NCI-H748 treated with DMSO at 0.1 percent for 48 hours (cell line): ENCODE data around the gene ID2.
A peak's percentile ranks its signal among the peaks of the same experiment; 100 is the strongest.
"Not testable (repeated sequence)": the region's sequence is repeated elsewhere in the genome, so short reads cannot be mapped to it uniquely, and the experiment has no call there.

Experiments
- DNase-seq: peaks from one replicate; lab custom pipeline; 2025; lab: John Stamatoyannopoulos, UW

The ID2 gene

GRCh38 chr2:8685697-8686358 is 4.0 kb downstream of the ID2 start:
- DNase-seq, result peak; percentile 62

DNA sequence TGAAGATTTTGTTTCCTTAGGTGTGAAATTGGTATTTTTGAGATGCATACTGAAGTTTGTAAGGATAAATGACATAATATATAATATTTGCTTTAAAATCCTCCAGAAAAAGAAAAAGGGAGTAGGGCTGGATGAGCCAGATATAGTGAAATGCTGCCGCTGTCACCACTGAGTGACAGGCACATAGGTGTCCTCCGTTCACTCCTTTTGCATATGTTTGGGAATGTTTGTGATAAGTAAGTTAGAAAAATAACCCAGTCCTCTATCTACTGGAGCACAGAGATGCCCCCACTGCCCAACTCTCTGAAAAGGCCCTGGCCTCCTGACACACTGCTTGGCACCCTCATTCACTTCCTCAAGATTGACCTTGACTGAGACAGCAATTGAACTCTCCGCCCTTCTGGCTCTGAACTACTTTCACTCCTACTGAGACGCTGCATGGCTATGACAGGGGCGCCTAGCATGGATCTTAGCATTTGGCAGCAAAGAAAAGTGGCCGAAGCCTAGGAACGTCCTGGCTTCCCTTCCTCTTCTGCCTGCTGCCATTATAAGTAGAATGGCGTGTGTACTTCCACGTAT is 10.1 kb downstream of the ID2 start:
- DNase-seq, result no peak

DNA sequence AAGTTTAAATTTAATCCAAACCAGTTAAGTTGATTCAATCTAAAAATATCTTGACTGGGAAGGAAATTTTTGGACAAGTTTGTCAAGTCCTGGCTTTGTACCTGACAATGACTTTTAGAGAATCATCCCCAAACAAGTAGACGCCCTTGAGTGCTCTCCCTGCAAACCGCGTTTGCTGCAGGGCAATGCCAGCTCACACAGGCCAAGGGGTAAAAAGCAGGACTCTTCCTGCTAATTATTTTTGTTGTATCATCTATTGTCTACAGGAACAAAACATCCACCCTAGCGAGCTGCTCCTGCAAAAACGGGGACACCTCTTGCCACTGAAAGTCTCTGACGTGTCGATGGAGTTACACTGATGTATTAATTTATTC is 10.9 kb downstream of the ID2 start:
- no peak for DNase-seq

GRCh38 chr2:8693157-8693821 is 11.4 kb downstream of the ID2 start:
- no peak for DNase-seq

- DNase-seq, result no peak
Measured at GRCh38 chr2:8694737-8695136, 12.9 kb downstream of the ID2 start.

DNA sequence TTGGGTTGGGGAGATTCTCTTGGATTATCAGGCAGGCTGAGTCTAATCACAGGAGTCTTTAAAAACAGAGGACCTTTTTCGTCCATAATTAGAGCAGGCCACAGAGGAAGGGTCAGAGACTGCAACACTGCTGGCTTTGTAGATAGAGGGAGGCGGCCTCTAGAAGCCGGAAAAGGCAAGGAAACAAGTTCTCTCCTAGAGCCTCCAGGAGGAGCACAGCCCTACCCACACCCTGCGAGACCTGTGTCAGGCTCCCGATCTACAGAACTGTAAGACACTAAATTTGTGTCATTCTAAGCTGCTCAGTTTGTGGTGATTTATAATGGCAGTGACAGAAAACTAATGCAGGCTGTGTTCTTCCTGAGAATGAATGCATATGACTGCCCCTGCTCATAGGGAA is 15.3 kb downstream of the ID2 start:
- no peak for DNase-seq

DNA sequence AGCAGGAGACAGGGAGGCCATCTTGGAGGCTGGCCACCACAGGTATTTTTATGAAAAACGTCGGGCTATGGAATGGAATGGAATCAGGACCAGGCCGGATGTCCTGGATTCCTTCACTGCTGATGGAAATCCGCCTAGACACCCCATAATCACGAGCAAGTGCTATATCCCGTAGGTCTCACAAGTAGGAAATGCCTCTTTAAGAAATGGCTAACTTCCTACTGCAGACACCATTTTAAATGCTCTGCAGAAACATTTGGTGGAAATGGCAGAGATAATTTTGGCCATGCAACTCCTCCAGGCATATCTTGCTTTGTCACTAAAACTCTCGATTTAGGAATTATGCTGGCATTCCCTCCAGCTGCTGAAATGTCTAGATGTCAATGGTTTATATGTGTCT is 18.0 kb downstream of the ID2 start:
- no peak for DNase-seq

- no peak for DNase-seq
Measured at GRCh38 chr2:8701681-8702379, 20.0 kb downstream of the ID2 start.

DNA sequence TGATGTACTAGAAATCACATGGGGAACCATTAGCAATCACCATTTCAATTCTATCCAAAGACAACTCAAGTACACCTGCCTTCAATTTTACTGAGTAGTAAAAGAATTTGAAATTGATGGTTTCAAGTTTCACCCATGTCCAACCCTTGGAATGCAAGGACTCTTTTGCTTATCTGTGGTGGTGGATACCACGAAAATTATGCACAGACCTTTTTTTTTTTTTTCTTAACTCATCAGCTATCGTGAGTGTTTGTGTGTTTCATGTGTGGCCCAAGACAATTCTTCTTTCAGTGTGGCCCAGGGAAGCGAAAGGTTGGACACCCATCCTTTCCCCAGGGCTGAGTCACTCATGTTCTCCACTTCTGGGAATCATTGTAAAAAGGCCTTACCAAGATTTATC is 23.1 kb downstream of the ID2 start:
- DNase-seq, result no peak

- DNase-seq, result no peak
Measured at GRCh38 chr2:8709611-8710010, 27.8 kb downstream of the ID2 start.

DNA sequence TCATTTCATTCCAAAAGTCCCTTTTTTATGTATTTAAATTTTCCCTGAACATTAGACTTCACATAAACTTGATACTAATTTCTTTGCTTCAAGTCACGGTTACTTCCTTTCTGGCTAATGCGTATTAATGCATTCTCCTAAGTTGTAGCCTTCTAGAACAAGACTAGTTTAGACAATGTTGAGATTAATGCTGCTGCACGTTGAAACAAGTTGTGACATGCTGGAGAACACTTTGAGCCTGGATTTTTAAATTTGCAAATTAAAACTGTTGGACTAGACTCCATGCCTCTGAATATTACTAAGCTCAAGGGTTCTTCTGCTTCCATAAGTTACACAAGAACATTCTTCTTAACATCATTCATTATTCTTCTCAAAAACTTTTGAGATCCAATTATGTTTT is 29.1 kb downstream of the ID2 start:
- DNase-seq, result no peak

DNA sequence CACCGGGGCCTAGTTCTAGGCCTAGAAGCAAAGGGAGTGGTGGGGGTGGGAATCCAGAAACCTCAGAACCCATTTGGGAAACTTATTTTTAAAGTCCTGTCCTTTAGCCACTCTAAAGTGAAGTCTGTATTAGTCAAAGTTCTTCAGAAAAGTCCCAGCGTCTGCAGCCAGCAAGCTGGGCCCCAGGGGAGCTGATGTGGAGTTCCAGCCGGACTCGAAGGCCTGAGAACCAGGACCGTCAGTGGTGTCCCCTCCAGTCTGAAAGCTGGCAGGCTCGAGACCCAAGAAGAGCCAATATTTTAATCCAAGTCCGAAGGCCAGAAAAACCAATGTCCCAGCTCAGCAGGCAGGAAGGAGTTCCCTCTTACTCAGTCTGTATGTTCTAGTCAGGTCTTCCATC is 32.4 kb downstream of the ID2 start:
- DNase-seq, result no peak

DNA sequence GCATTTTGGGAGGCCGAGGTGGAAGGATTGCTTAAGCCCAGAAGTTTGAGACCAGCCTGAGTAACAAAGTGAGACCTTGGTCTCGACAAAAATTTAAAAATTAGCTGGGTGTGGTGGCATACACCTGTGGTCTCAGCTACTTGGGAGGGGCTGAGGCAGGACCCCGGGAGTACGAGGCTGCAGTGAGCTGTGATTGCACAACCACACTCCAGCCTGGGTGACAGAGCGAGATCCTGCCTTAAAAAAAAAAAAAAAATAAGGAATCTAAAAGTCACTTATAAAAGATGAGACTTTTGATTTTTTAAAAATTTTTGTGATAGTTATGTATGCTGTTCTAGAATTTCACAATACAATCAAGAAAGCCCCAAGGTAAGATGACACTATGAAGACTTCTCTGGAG is 33.1 kb downstream of the ID2 start:
- no peak for DNase-seq

DNA sequence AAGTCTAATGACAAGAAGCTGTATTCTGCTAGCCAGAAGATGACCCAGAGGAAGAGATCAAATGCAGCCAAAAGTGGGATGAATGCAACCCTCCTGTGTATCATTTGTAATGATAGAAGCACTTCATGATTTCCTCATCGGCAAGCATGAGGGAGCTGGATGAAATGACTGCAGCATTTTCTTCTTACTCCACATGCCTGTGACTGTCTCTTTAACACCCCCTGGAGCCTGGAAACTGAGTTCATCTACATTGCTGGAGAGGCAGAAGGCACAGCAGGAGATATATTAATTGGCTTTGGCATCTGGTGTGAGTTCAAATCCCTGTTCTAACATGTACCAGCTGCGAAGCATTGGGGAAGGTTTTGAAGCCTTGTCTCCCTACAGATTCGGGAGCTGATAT is 37.7 kb downstream of the ID2 start:
- DNase-seq, result no peak

GRCh38 chr2:8720741-8721140 is 38.9 kb downstream of the ID2 start:
- no peak for DNase-seq

DNA sequence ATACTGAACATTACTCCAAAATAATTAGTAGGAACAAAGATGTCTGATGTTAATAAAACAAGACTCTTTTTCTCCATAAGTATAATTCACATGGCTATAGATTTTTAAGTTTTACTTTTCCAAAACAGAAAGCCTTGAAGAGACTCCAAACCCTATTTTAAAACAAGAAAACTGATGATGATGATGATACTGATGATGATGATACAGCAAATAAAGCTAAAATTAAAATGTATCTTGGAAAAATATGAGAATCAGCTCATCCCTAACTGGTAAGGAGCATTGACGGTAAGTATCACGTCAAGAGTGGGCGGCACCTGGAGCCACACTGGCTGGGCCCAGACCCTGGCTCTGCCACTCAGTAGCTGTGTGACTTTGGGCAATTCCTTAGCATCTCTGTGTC is 39.6 kb downstream of the ID2 start:
- DNase-seq, result no peak

DNA sequence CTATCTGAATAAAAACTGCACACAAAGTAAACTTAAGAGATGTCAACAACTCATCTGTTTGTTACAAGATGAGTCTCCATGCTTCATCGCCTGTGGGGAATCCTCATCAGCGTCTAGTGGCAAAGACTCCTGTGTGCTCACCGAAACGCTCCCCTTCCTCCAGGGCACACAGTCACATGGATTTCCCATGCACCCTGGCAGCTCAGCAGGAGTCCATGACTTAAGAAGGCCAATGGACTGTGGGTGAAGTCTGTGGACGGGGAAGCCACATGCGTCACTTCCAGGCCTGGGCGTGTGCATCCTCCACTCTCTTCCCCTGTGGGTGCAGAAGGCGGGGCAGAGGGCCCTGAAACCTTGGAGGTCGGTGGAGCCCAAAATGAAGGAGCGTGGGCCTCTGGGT is 41.1 kb downstream of the ID2 start:
- no peak for DNase-seq

GRCh38 chr2:8725838-8726237 is 44.0 kb downstream of the ID2 start:
- DNase-seq, result no peak

DNA sequence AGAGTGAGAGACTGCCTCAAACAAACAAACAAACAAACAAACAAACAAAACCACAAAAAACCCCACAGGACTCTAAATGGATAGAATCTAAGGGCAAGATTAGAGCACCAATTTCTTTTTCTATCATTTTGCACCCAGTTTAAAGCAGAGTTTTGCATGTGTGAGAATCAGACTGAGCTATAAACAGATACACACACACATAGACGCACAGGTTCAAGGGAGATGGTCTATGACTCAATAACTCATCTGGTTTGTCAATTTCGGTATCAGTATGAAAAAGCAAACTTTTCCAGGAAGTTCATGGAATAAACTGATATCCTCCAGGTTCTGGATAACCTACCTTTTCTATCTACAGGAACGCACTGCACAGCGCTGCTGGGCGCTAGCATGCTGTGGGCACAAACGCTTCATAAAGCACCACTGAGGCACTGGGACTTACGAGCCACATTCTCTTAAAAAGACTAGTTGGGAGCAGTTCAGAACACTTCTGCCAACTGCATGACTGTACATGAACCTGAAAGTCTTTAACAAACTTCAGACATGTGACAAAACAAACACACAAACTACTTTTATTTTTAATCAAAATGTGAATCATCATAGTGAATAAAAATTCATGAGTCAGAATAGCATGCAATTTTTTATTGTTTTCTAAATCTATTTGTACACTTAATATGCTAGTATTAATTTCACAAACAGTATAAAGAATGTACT is 46.6 kb downstream of the ID2 start:
- no peak for DNase-seq

DNA sequence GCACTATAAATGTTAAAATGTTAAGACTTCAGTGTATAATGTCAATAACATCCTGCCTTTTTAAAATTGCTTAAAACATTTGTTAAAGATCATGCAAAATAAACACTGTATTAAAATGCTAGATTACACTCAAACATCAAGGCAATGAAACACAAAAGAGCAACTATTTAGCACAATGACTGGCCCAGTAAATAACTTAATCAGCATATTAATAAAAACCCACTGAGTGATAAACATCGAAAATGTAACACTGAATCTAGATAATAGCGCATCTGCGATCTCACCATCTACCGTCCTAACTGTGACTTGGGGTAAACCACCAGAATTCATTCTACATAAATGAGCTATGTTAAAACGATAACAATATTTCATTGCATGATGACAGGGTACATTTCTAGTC is 47.2 kb downstream of the ID2 start:
- not testable (repeated sequence) for DNase-seq

GRCh38 chr2:8729939-8730338 is 48.1 kb downstream of the ID2 start:
- DNase-seq, result no peak

DNA sequence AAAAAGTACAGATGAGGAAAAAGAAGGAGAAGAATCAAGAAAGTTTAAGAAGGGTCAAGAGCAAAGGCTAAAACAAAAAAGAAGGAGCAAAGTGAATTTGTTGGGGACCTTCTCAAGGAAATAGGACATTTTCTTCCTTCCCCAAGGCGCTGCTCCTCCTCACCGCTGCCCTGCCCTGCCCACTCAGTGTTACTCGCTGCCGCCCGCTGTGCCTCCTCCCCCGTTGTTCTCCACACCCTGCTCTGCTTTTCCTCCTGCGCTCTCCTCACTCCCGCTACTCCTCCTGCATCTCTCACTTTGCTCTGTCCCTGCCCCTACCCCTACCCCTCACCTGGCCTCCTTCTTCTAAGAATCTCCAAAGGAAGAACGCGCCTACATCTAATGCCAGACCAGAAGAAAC is 50.7 kb downstream of the ID2 start:
- DNase-seq, result no peak
